ENCODE results near the gene ASB10.

ASB10 gene

GRCh38 chr7:151142686-151143040 lies 44.4 kb downstream of the ASB10 start:
- no peak for TF ChIP-seq CTCF (IDR thresholded peaks at IDR 0.05; ENCODE audit: control insufficient read depth, insufficient read depth, low read depth, low read length, missing control alignments)
- DNase-seq (ENCODE audit: low read depth), result no peak
- no peak overlapping the region for H3K4me3 ChIP-seq (ENCODE audit: control insufficient read depth, low read depth, low read length)

- no peak for TF ChIP-seq CTCF (IDR thresholded peaks at IDR 0.05; ENCODE audit: control insufficient read depth, insufficient read depth, low read depth, low read length, missing control alignments)
- no peak overlapping the region for H3K4me3 ChIP-seq (ENCODE audit: control insufficient read depth, low read depth, low read length)
These were observed 45.0 kb downstream of the ASB10 start for GRCh38 chr7:151141855-151142685.

GRCh38 chr7:151141311-151141854 lies 45.7 kb downstream of the ASB10 start:
- TF ChIP-seq CTCF (IDR thresholded peaks at IDR 0.05; ENCODE audit: control insufficient read depth, insufficient read depth, low read depth, low read length, missing control alignments), result no peak

More at GRCh38 chr7:151141855-151142685, 45.0 kb downstream of the ASB10 start:
- no peak for DNase-seq (ENCODE audit: low read depth)

GRCh38 chr7:151140826-151141225 lies 46.2 kb downstream of the ASB10 start:
- no peak for TF ChIP-seq CTCF (IDR thresholded peaks at IDR 0.05; ENCODE audit: control insufficient read depth, insufficient read depth, low read depth, low read length, missing control alignments)
- DNase-seq (ENCODE audit: low read depth), result no peak
- no peak overlapping the region for H3K4me3 ChIP-seq (ENCODE audit: control insufficient read depth, low read depth, low read length)

More at GRCh38 chr7:151141311-151141854, 45.7 kb downstream of the ASB10 start:
- no peak for DNase-seq (ENCODE audit: low read depth)
- H3K4me3 ChIP-seq (ENCODE audit: control insufficient read depth, low read depth, low read length), result no peak overlapping the region

- TF ChIP-seq CTCF (IDR thresholded peaks at IDR 0.05; ENCODE audit: control insufficient read depth, insufficient read depth, low read depth, low read length, missing control alignments), result no peak
- DNase-seq (ENCODE audit: low read depth), result no peak
- H3K4me3 ChIP-seq (ENCODE audit: control insufficient read depth, low read depth, low read length), result no peak overlapping the region
These were observed 47.3 kb downstream of the ASB10 start for GRCh38 chr7:151139791-151140190.

GRCh38 chr7:151139071-151139790 lies 47.8 kb downstream of the ASB10 start:
- no peak overlapping the region for H3K4me3 ChIP-seq (ENCODE audit: control insufficient read depth, low read depth, low read length)
- no peak for DNase-seq (ENCODE audit: low read depth)
- no peak for TF ChIP-seq CTCF (IDR thresholded peaks at IDR 0.05; ENCODE audit: control insufficient read depth, insufficient read depth, low read depth, low read length, missing control alignments)

Measured in AG09309 (cell line).